A549 (cell line): Measurements from ENCODE around the gene DAB2IP.

Experiments
- CTCF ChIP-seq: fragments of >200 bp; sonication (Bioruptor Twin); formaldehyde crosslinking; IDR thresholded peaks from 3 replicates; pipeline ENCODE4 v1.5.1; 2016
- JUNB ChIP-seq: fragments of >200 bp; sonication (Bioruptor Twin); formaldehyde crosslinking; IDR thresholded peaks from 2 replicates; pipeline ENCODE4 v1.6.1; 2016
- NR3C1 ChIP-seq: fragments of >200 bp; sonication (Bioruptor Twin); formaldehyde crosslinking; IDR thresholded peaks from 3 replicates; pipeline ENCODE4 v1.6.1; 2017
- POLR2A ChIP-seq: IDR thresholded peaks from 2 replicates; pipeline ENCODE4 v1.6.1; 2012; ENCODE audit warnings: mild to moderate bottlenecking, low read length
- REST ChIP-seq: fragments of 200-600 bp; sonication (generic); IDR thresholded peaks from 2 replicates; pipeline ENCODE4 v1.6.1; 2016; ENCODE audit warnings: antibody characterized with exemption, mild to moderate bottlenecking, moderate library complexity
- SMC3 ChIP-seq: fragments of >200 bp; sonication (Bioruptor Twin); formaldehyde crosslinking; IDR thresholded peaks from 3 replicates; pipeline ENCODE4 v1.6.1; 2018; ENCODE audit warnings: inconsistent platforms

GRCh38 chr9:121675381-121675780 is 23.9 kb downstream of the DAB2IP start:
- TF ChIP-seq CTCF (no peak), SMC3 (no peak), JUNB (no peak), REST (no peak), NR3C1 (no peak), POLR2A (no peak)
